Fibroblast of pulmonary artery (primary cell): Measurements from ENCODE around the gene ADAMTSL5.

Source experiments
- DNase-seq: peaks from one replicate; pipeline ENCODE4 v3.0.0-alpha.2; 2010; ENCODE audit warnings: low read depth
- H3K4me3 ChIP-seq: replicated peaks from 2 replicates; pipeline ENCODE4 v1.5.1; 2011; ENCODE audit warnings: low read depth, mild to moderate bottlenecking, control low read depth, low read length, moderate library complexity
- CTCF ChIP-seq: IDR thresholded peaks from 2 replicates; pipeline ENCODE4 v1.5.1; 2011; ENCODE audit warnings: mild to moderate bottlenecking, control low read depth, low read length, inconsistent platforms; ENCODE audit errors: missing control alignments

The ADAMTSL5 gene

GRCh38 chr19:1492474-1493006 lies 20.3 kb downstream of the ADAMTSL5 start:
- no peak overlapping the region for H3K4me3 ChIP-seq
- no peak for TF ChIP-seq CTCF

GRCh38 chr19:1491849-1492170 lies 21.0 kb downstream of the ADAMTSL5 start:
- TF ChIP-seq CTCF, result no peak
- no peak for DNase-seq
- H3K4me3 ChIP-seq, result no peak overlapping the region

More at GRCh38 chr19:1492474-1493006, 20.3 kb downstream of the ADAMTSL5 start:
- DNase-seq, result no peak

GRCh38 chr19:1491114-1491848 lies 21.5 kb downstream of the ADAMTSL5 start, which contains the start of gene REEP6:
Gene REEP6 (plus strand): TSS chr19:1491181. CDS start chr19:1491270, 89 bp downstream.
- no peak for TF ChIP-seq CTCF
- DNase-seq, result no peak
- peak within 1 kb of the TSS; percentile 65 for H3K4me3 ChIP-seq

- H3K4me3 ChIP-seq, result peak within 1 kb of the TSS; percentile 65
- DNase-seq, result peak; percentile 99
- no peak for TF ChIP-seq CTCF
Observed at GRCh38 chr19:1490311-1491113, 22.3 kb downstream of the ADAMTSL5 start, which contains the start of gene PCSK4. Gene PCSK4 (minus strand): TSS chr19:1490350. CDS start chr19:1490346, 4 bp downstream.

GRCh38 chr19:1489463-1490310 lies 23.1 kb downstream of the ADAMTSL5 start:
- peak overlapping the region; percentile 65 for H3K4me3 ChIP-seq
- DNase-seq, result no peak
- TF ChIP-seq CTCF, result no peak

- no peak for DNase-seq
- no peak for TF ChIP-seq CTCF
- H3K4me3 ChIP-seq, result no peak overlapping the region
Observed at GRCh38 chr19:1488282-1488601, 24.6 kb downstream of the ADAMTSL5 start.
